K562 (cell line): ENCODE measurements around the gene ATP23. TPM values are rescaled to one million over a fixed set of nuclear protein-coding genes. Genes with fewer than 3 reads are reported as not detected.

Experiments used
- ATAC-seq: fragments of 200-7000 bp; cut with Tn5 transposase; 3 replicates; pipeline ENCODE4 v1.9.1; 2020; ENCODE audit warnings: moderate library complexity
- BruUV-seq: library from RNA; stranded (reverse); fragments of 400-500 nt; replicated peaks from 2 replicates; lab custom pipeline; 2021; lab: Mats Ljungman, UMichigan
- CTCF ChIA-PET: fragments of 300-600 bp; formaldehyde crosslinking; extraction: SDS; loops from one replicate; lab custom pipeline; 2021; ENCODE audit warnings: low intra/inter-chr PET ratio; lab: Yijun Ruan, JAX
- POLR2A ChIA-PET: fragments of 300-600, 350-650 bp; sonication (Branson Sonifier 250); formaldehyde crosslinking; extraction: SDS; loops from one replicate; lab custom pipeline; 2021; ENCODE audit warnings: antibody characterized with exemption, inconsistent platforms; lab: Yijun Ruan, JAX
- DNase-seq, 4 experiments: peaks; one replicate each; pipeline versions ENCODE4 v3.0.0 to v3.0.0-alpha.2; 2011 to 2018; ENCODE audit warnings: low spot score in 3 of 4, mixed read lengths in 3 of 4; ENCODE audit errors: extremely low read depth in 1 of 4
- FAIRE-seq: peaks from 2 replicates; lab custom pipeline; 2011; peaks lifted over from hg19 to GRCh38; lab: Jason Lieb, UNC
- H2AFZ ChIP-seq: 2 replicates; pipeline ENCODE4 v1.6.0; 2011; ENCODE audit warnings: low read depth, low read length, control low read depth, inconsistent platforms
- H3K27ac ChIP-seq: fragments of 200-600 bp; 3 replicates; pipeline ENCODE4 v1.8.0; 2011; ENCODE audit warnings: low read depth, mild to moderate bottlenecking, control low read depth, inconsistent platforms, low read length, moderate library complexity, mixed read lengths; ENCODE audit errors: extremely low read depth
- H3K27me3 ChIP-seq, 2 experiments: fragments of 300-600 bp in 1 of 2; 2 replicates in 1 of 2; 3 replicates in 1 of 2; pipeline versions ENCODE4 v1.6.0 to v1.8.0; 2011; ENCODE audit warnings: inconsistent platforms in 2 of 2, low read length in 2 of 2, mild to moderate bottlenecking in 1 of 2, mixed read lengths in 1 of 2, moderate library complexity in 1 of 2; ENCODE audit not compliant: control insufficient read depth in 2 of 2, insufficient read depth in 2 of 2
- H3K36me3 ChIP-seq: fragments of 300-600 bp; 3 replicates; pipeline ENCODE4 v1.8.0; 2011; ENCODE audit warnings: mild to moderate bottlenecking, low read length, inconsistent platforms; ENCODE audit not compliant: control insufficient read depth, insufficient read depth
- H3K4me1 ChIP-seq, 2 experiments: fragments of 200-600 bp in 1 of 2; replicated peaks in 1 of 2; 2 replicates in 1 of 2; 3 replicates in 1 of 2; pipeline versions ENCODE4 v1.5.1 to v1.8.0; 2011; ENCODE audit warnings: inconsistent platforms in 2 of 2, low read length in 2 of 2, mild to moderate bottlenecking in 1 of 2, mixed read lengths in 1 of 2, moderate library complexity in 1 of 2; ENCODE audit not compliant: control insufficient read depth in 2 of 2, insufficient read depth in 2 of 2
- H3K4me2 ChIP-seq: 2 replicates; pipeline ENCODE4 v1.6.1; 2011; ENCODE audit warnings: low read length, control low read depth, inconsistent platforms, mixed read lengths; ENCODE audit not compliant: insufficient read depth
- H3K4me3 ChIP-seq: fragments of 200-600 bp; sonication (generic), shearing (Covaris generic); 2 replicates; pipeline ENCODE4 v1.5.1; 2016; ENCODE audit warnings: control low read depth, inconsistent platforms
- H3K79me2 ChIP-seq: fragments of 200-600 bp; 3 replicates; pipeline ENCODE4 v1.8.0; 2011; ENCODE audit warnings: low read length, inconsistent platforms; ENCODE audit not compliant: control insufficient read depth, insufficient read depth
- H3K9ac ChIP-seq, 2 experiments: 2 replicates each; pipeline versions ENCODE4 v1.6.0 to v1.6.1; 2011; ENCODE audit warnings: low read depth in 2 of 2, low read length in 2 of 2, control low read depth in 1 of 2, inconsistent platforms in 1 of 2, mild to moderate bottlenecking in 1 of 2, mixed read lengths in 1 of 2; ENCODE audit not compliant: insufficient read depth in 1 of 2
- H3K9me1 ChIP-seq: one replicate; pipeline ENCODE4 v1.6.0; 2011; ENCODE audit warnings: inconsistent platforms, mild to moderate bottlenecking, low read length, moderate library complexity; ENCODE audit not compliant: control insufficient read depth, insufficient read depth
- H3K9me3 ChIP-seq: replicated peaks from 2 replicates; pipeline ENCODE4 v1.5.1; 2011; ENCODE audit warnings: low read depth, low read length, inconsistent platforms; ENCODE audit not compliant: control insufficient read depth, insufficient read depth
- H4K20me1 ChIP-seq: replicated peaks from 2 replicates; pipeline ENCODE4 v1.6.1; 2011; ENCODE audit warnings: low read length, inconsistent platforms, mixed read lengths; ENCODE audit not compliant: control insufficient read depth, insufficient read depth
- CBFB ChIP-seq: sonication (generic); formaldehyde crosslinking; IDR thresholded peaks from 2 replicates; pipeline ENCODE4 v1.4.0; 2020; ENCODE audit warnings: mild to moderate bottlenecking, missing genetic modification reagents
- CHAMP1 ChIP-seq: fragments of 450-650 bp; IDR thresholded peaks from 2 replicates; pipeline ENCODE4 v1.6.1; 2016; ENCODE audit warnings: mild to moderate bottlenecking
- FOXJ2 ChIP-seq: fragments of 200-800 bp; sonication (Bioruptor generic); IDR thresholded peaks from 2 replicates; pipeline ENCODE4 v1.6.1; 2016; ENCODE audit warnings: missing genetic modification characterization, missing compliant biosample characterization
- SRF ChIP-seq, 2 experiments: fragments of 250-450, 450-650 bp in 1 of 2; sonication (Bioruptor Pico) in 1 of 2; sonication (generic) in 1 of 2; formaldehyde crosslinking; IDR thresholded peaks; 2 replicates each; pipeline versions ENCODE4 v1.5.0 to v1.5.1; 2020 to 2022; ENCODE audit warnings: mild to moderate bottlenecking in 1 of 2, missing genetic modification reagents in 1 of 2
- ZBTB40 ChIP-seq, 2 experiments: fragments of 450-650 bp in 1 of 2; sonication (generic) in 1 of 2; formaldehyde crosslinking in 1 of 2; IDR thresholded peaks; 2 replicates each; pipeline versions ENCODE4 v1.7.1 to v1.9.0; 2016 to 2022; ENCODE audit warnings: inconsistent platforms in 1 of 2, mild to moderate bottlenecking in 1 of 2, missing genetic modification reagents in 1 of 2
- in situ Hi-C: fragments of 300-500 bp; cut with MboI; formaldehyde crosslinking; loops from 4 replicates; pipeline ENCODE4 v1.15.0; 2018; ENCODE audit warnings: inconsistent platforms, mixed read lengths
- intact Hi-C: fragments of 100-400 bp; cut with micrococcal nuclease; formaldehyde crosslinking; loops from 2 replicates; pipeline ENCODE4 v1.14.2; 2022
- polyA plus RNA-seq, 8 experiments: library from polyadenylated mRNA; depleted of rRNA in 4 of 8; stranded (reverse) in 5 of 8; unstranded in 3 of 8; fragments of >200 nt; fragmentation: Nextera tagmentation in 2 of 8; fragmentation: Illumina TruSeq in 1 of 8; extraction: Ambion mirVana in 2 of 8; extraction: Trizol in 1 of 8; gene quantifications; 2 replicates each; pipeline versions ENCODE4 v1.2.1 to v1.2.3, GENCODE V29; 2011 to 2014; ENCODE audit warnings: inconsistent platforms in 1 of 8, missing spikeins in 1 of 8
- total RNA-seq, 7 experiments: library from RNA; depleted of rRNA in 6 of 7; stranded (reverse); fragments of >200 nt in 6 of 7; fragmentation: Illumina TruSeq in 2 of 7; extraction: Trizol in 2 of 7; gene quantifications; 2 replicates each; pipeline versions ENCODE4 v1.2.1 to v1.2.3, GENCODE V29; 2011 to 2021; ENCODE audit warnings: low replicate concordance in 1 of 7
- TF ChIP-seq, protein P1 (sequence below): fragments of 250-450 bp; sonication (Bioruptor Pico); IDR thresholded peaks from 2 replicates; pipeline ENCODE4 v1.8.0; 2022; ENCODE audit warnings: inconsistent platforms

ATP23 gene
- total and polyA plus RNA-seq, 9 of the 15 experiments (the other 6 are each of a cell fraction or from before 2014, with no cell fraction given), result 8.3 to 53.7 (median 28.5) TPM

DNA sequence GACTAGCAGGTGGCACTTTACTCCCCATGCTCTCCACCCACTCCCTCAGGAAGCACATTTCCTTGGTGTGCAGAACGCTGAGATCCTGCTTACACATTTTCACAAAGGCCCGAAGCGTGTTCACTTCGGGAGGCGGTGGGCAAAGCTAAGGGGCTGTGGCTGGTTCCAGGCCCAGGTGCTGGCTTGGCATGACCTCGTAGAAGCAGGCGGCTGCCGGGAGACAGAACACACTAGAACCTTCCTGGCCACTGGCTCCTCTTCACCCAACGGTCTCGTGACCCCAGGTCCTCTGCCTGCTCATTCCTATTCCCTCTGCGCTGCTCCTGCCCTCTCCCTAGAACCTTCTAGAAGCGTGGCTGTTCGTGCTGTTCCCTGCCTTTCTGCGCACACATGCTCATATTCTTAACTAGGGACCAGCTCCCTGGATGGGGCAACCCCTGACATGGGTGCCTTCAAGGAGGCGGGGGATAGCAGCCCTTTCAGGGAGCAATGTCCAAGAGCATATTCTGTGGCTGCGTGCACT, 43.3 kb downstream of the ATP23 start (continued):
- no peak for TF ChIP-seq CBFB
- TF ChIP-seq, protein P1, sequence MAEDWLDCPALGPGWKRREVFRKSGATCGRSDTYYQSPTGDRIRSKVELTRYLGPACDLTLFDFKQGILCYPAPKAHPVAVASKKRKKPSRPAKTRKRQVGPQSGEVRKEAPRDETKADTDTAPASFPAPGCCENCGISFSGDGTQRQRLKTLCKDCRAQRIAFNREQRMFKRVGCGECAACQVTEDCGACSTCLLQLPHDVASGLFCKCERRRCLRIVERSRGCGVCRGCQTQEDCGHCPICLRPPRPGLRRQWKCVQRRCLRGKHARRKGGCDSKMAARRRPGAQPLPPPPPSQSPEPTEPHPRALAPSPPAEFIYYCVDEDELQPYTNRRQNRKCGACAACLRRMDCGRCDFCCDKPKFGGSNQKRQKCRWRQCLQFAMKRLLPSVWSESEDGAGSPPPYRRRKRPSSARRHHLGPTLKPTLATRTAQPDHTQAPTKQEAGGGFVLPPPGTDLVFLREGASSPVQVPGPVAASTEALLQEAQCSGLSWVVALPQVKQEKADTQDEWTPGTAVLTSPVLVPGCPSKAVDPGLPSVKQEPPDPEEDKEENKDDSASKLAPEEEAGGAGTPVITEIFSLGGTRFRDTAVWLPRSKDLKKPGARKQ (CRISPR knock-in tag), result no peak
- TF ChIP-seq FOXJ2 (tag), result no peak

GRCh38 chr12:57985685-57986084, 44.3 kb downstream of the ATP23 start:
- in situ Hi-C loops, result loop anchor here (25.0 kb wide), 1 partner anchor 1177 kb away; no protein-coding TSS in a partner anchor
- no peaks in the 10 kb centered on the region for H4K20me1 ChIP-seq
- H3K4me2 ChIP-seq, result no peak overlapping the region
- no peaks in the 10 kb centered on the region for H3K27me3 ChIP-seq
- H3K79me2 ChIP-seq, result no peaks in the 10 kb centered on the region
- H3K27ac ChIP-seq, result no peak overlapping the region
- CTCF ChIA-PET, result no interaction called here
- H3K9me3 ChIP-seq, result no peaks in the 10 kb centered on the region
- no peaks in the 10 kb centered on the region for H3K36me3 ChIP-seq
- ATAC-seq, result no peak
- no peak for FAIRE-seq
- POLR2A ChIA-PET, result no interaction called here
- H2AFZ ChIP-seq, result no peak overlapping the region
- no peak overlapping the region for H3K4me3 ChIP-seq
- no peak for DNase-seq
- no peaks in the 10 kb centered on the region for H3K9me1 ChIP-seq
- intact Hi-C loops, result no loop called here
- no TSS peak for BruUV-seq
- H3K9ac ChIP-seq, result no peak overlapping the region
- H3K4me1 ChIP-seq, result no peaks in the 10 kb centered on the region
- TF ChIP-seq ZBTB40 (IDR thresholded peaks at IDR 0.05) (no peak), ZBTB40 (CRISPR knock-in tag; IDR thresholded peaks at IDR 0.05) (no peak), SRF (CRISPR knock-in tag; IDR thresholded peaks at IDR 0.05) (no peak), CHAMP1 (no peak)
